HG03175 (cell line): ENCODE results near the gene MAML3.

ENCODE experiments used
- ATAC-seq: cut with Tn5 transposase; IDR thresholded peaks from one replicate; pipeline ENCODE4 v1.9.1; 2021; ENCODE audit warnings: mild to moderate bottlenecking, moderate library complexity; ENCODE audit not compliant: unreplicated experiment

MAML3 gene

GRCh38 chr4:139934708-139935195 lies 219.2 kb downstream of the MAML3 start:
- no peak for ATAC-seq

GRCh38 chr4:139934057-139934707 lies 219.8 kb downstream of the MAML3 start:
- no peak for ATAC-seq

- ATAC-seq = no peak
Measured at GRCh38 chr4:139933541-139933940, 220.4 kb downstream of the MAML3 start.

- no peak for ATAC-seq
Measured at GRCh38 chr4:139933104-139933503, 220.9 kb downstream of the MAML3 start.

- ATAC-seq = no peak
Measured at GRCh38 chr4:139924782-139925181, 229.2 kb downstream of the MAML3 start.

GRCh38 chr4:139922406-139923024 lies 231.5 kb downstream of the MAML3 start:
- no peak for ATAC-seq

GRCh38 chr4:139921429-139922184 lies 232.4 kb downstream of the MAML3 start:
- no peak for ATAC-seq

GRCh38 chr4:139920486-139921002 lies 233.4 kb downstream of the MAML3 start:
- ATAC-seq = no peak

GRCh38 chr4:139919521-139919920 lies 234.5 kb downstream of the MAML3 start:
- no peak for ATAC-seq

GRCh38 chr4:139919004-139919403 lies 235.0 kb downstream of the MAML3 start:
- no peak for ATAC-seq

- ATAC-seq = no peak
Measured at GRCh38 chr4:139918591-139918990, 235.4 kb downstream of the MAML3 start.

- ATAC-seq = no peak
Measured at GRCh38 chr4:139917896-139918295, 236.1 kb downstream of the MAML3 start.

GRCh38 chr4:139916041-139916440 lies 237.9 kb downstream of the MAML3 start:
- ATAC-seq = no peak

GRCh38 chr4:139915037-139915436 lies 238.9 kb downstream of the MAML3 start:
- ATAC-seq = no peak

GRCh38 chr4:139913995-139914598 lies 239.9 kb downstream of the MAML3 start:
- no peak for ATAC-seq

GRCh38 chr4:139913398-139913990 lies 240.5 kb downstream of the MAML3 start:
- no peak for ATAC-seq

- no peak for ATAC-seq
Measured at GRCh38 chr4:139912445-139912844, 241.5 kb downstream of the MAML3 start.

GRCh38 chr4:139910106-139910505 lies 243.9 kb downstream of the MAML3 start:
- no peak for ATAC-seq

- ATAC-seq = no peak
Measured at GRCh38 chr4:139908636-139909437, 245.1 kb downstream of the MAML3 start.
